ENCODE data around the gene CFAP107.

DNA sequence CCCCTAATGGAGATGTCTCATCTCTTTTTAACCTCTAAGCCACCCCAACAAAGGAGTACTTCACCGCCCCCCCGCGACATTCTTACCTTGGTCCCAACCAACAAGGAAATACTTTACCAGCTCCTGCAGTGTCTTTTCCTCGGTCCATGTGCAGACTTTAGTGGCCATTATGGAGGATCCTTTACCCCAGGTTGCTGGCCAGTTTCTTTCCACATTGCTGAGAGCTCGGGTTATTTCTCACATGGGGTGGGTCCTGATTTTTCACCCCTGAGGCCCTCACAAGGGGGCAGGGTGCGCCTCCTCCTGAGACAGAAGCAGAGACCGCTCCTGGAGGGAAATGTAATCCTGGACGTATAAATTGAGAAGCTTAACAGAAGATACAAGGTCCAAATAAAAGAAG lies 33.1 kb upstream of the CFAP107 start:
- TF ChIP-seq ESRRA (IDR thresholded peaks at IDR 0.05; ENCODE audit: borderline replicate concordance, low read length), result no peak
- TF ChIP-seq ZC3H11A (IDR thresholded peaks at IDR 0.05), result no peak
- TF ChIP-seq EP300 (IDR thresholded peaks at IDR 0.05), result no peak
- no peak for TF ChIP-seq MAFK (IDR thresholded peaks at IDR 0.05; ENCODE audit: partially characterized antibody)
- TF ChIP-seq POLR2A (IDR thresholded peaks at IDR 0.05; ENCODE audit: low read length), result no peak
- TF ChIP-seq, protein P1, sequence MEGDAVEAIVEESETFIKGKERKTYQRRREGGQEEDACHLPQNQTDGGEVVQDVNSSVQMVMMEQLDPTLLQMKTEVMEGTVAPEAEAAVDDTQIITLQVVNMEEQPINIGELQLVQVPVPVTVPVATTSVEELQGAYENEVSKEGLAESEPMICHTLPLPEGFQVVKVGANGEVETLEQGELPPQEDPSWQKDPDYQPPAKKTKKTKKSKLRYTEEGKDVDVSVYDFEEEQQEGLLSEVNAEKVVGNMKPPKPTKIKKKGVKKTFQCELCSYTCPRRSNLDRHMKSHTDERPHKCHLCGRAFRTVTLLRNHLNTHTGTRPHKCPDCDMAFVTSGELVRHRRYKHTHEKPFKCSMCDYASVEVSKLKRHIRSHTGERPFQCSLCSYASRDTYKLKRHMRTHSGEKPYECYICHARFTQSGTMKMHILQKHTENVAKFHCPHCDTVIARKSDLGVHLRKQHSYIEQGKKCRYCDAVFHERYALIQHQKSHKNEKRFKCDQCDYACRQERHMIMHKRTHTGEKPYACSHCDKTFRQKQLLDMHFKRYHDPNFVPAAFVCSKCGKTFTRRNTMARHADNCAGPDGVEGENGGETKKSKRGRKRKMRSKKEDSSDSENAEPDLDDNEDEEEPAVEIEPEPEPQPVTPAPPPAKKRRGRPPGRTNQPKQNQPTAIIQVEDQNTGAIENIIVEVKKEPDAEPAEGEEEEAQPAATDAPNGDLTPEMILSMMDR (IDR thresholded peaks at IDR 0.05), result no peak
- no peak for TF ChIP-seq RFX5 (IDR thresholded peaks at IDR 0.05)
